Memory B cell (primary cell): ENCODE results near the gene RELN.

Experiments
- ATAC-seq: fragments of 150-1000 bp; cut with Tn5 transposase; 2 replicates; pipeline ENCODE4 v1.10.0; 2021; ENCODE audit warnings: low read depth, mild to moderate bottlenecking, moderate library complexity
- DNase-seq, 2 donors: peaks; one replicate each; pipeline ENCODE4 v3.0.0; 2022; ENCODE audit warnings: low spot score in 2 of 2
- H3K27ac Mint-ChIP-seq: one replicate; pipeline ENCODE4 v1.8.0; 2022; ENCODE audit warnings: mild to moderate bottlenecking, moderate library complexity, mixed read lengths
- H3K27me3 Mint-ChIP-seq: one replicate; pipeline ENCODE4 v1.8.0; 2022; ENCODE audit warnings: mixed read lengths
- H3K36me3 Mint-ChIP-seq: one replicate; pipeline ENCODE4 v1.8.0; 2022; ENCODE audit warnings: mild to moderate bottlenecking, mixed read lengths
- H3K4me1 Mint-ChIP-seq: one replicate; pipeline ENCODE4 v1.8.0; 2022; ENCODE audit warnings: mixed read lengths
- H3K4me3 Mint-ChIP-seq: one replicate; pipeline ENCODE4 v1.8.0; 2022; ENCODE audit warnings: mild to moderate bottlenecking, moderate library complexity, mixed read lengths
- H3K9me3 Mint-ChIP-seq: one replicate; pipeline ENCODE4 v1.8.0; 2022; ENCODE audit warnings: mixed read lengths

RELN gene

DNA sequence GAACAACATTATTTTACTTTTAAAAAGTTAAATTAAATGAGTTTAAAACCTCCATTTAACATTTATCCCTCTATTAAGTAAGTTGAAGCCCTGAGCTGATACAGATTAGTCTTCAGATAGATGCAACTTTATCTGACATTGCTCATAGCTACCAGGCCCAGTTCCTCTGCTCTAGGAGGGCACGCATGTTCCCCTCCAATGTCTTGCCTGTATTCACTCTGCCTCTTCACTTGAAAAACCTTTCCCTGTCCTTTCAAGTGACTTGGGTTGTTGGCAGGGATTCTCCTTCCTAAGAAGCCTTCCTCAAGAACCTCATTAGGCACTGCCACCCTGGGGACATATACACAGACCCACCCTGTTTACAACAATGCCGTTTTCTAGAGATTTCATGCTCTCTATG, 270.4 kb downstream of the RELN start:
- H3K36me3 Mint-ChIP-seq = no peaks in the 10 kb centered on the region
- DNase-seq = no peak
- no peaks in the 10 kb centered on the region for H3K9me3 Mint-ChIP-seq
- ATAC-seq = no peak
- H3K27ac Mint-ChIP-seq = no peak overlapping the region
- peaks cover 3% of the 10 kb centered on the region for H3K27me3 Mint-ChIP-seq
- H3K4me3 Mint-ChIP-seq = no peak overlapping the region
- no peaks in the 10 kb centered on the region for H3K4me1 Mint-ChIP-seq

DNA sequence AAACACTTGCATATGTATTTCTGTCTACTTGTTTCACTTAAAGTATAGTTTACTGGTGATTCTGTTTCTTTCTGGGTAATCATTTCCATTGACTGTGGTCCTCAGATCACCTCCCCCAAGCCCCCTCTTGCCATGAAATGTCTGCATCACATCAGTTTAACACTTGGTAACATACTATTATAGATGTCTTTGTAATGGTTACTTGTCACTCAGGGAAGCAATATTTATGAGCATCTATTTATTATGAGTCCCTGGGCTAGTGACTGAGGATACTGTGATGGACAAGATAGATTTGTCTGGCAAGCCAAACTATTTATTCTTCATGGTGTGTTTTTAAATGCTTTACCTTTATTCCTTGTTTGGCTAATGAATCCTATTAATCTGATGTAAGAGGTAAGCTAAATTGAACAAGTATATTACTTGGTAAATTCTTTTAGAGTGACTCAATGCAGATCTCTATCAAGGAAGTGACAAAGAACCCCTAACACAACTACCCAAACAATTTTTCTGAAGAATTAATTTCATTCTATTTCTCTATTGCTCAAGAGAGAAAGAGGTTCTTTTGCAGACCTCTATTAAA, 270.9 kb downstream of the RELN start:
- Mint-ChIP-seq H3K4me3 (no peak overlapping the region), H3K27me3 (peaks cover 3% of the 10 kb centered on the region), H3K36me3 (no peaks in the 10 kb centered on the region), H3K9me3 (no peaks in the 10 kb centered on the region), H3K27ac (no peak overlapping the region), H3K4me1 (no peaks in the 10 kb centered on the region)
- DNase-seq (no peak), ATAC-seq (no peak)

DNA sequence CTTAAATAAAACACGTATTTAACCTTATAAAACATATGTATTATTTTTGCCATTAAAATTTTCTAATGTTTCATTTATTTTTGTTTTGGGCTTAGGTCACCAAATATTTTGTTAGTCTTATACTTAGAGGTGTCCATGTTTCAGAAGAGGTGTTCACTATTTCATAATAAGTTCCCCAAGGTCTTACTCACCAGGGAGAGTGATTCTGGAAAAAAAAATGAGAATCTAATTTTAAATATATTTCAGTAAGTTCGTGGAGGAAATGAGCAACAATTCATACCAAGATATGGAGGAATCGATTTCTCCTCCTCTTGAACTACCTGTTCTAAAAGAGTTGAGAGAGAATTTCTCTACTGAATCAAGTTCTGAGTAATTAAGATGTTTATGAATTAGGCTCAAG, 271.9 kb downstream of the RELN start:
- H3K27me3 Mint-ChIP-seq = peaks cover 3% of the 10 kb centered on the region
- no peak overlapping the region for H3K27ac Mint-ChIP-seq
- DNase-seq (no peak), ATAC-seq (no peak)
- H3K36me3 Mint-ChIP-seq = no peaks in the 10 kb centered on the region
- no peaks in the 10 kb centered on the region for H3K9me3 Mint-ChIP-seq
- no peaks in the 10 kb centered on the region for H3K4me1 Mint-ChIP-seq
- H3K4me3 Mint-ChIP-seq = no peak overlapping the region

DNA sequence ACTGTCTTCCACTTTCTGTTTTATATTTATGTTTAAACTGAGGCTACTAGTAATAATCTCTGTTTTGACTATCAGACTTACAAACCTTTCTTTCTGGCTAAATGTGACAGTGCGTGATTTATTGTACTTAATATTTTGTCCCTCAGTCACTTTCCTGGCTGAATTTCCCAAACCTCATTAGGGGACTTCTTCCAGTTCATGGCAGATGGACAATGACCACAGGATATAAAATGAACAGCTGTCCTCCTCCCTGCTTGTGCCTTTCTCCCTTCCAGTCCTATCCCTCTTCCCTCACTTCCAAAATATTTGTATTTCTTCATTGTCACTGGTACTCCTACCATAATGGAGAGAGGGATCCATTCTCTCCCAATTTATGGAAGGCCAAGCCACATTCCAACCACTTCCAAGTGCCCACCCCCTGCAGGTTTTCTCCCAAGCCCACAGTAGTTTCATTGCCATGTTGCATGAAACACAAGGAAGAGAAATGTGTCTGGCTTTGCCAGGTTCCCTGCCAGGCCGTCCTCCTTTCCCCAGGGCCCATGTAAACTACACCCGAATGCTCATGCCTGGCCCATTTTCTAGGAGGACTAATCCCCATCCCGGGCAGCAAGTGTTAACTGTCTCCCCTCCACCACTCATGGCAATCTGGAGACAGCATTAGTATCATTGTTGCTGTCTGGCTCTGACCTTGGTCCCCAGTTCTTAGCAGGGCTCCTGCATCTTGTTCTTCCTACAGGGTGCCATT, 273.9 kb downstream of the RELN start:
- peaks cover 2% of the 10 kb centered on the region for H3K27me3 Mint-ChIP-seq
- ATAC-seq = no peak
- no peak for DNase-seq
- H3K4me1 Mint-ChIP-seq = no peaks in the 10 kb centered on the region
- no peaks in the 10 kb centered on the region for H3K36me3 Mint-ChIP-seq
- H3K27ac Mint-ChIP-seq = no peak overlapping the region
- no peak overlapping the region for H3K4me3 Mint-ChIP-seq
- no peaks in the 10 kb centered on the region for H3K9me3 Mint-ChIP-seq

DNA sequence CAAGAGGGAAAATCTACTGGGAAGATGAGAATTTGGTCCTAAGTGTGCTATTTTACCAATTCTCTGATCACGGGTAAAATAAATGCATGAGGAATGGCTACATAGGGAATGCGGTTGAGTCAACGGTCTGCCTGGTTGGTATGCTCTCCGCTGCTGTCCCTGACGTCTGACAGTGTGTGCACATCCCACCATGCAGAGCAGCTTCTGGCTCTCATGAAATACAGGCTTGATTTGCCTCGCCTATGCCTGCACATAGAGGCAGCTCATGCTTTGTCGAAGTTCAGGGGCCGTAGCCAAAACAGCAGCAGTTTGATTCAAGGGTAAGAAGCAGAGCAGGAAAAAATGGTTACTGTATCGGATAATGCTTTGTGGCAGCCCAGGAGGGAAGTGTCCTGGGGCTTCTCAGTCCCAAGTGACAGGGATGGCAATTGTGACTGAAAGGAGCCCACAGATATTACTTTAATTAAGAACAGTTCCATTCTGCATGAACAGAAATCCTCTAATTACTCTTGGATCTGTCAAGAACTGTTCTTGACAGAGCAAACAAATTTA, 275.0 kb downstream of the RELN start:
- Mint-ChIP-seq H3K4me1 (no peaks in the 10 kb centered on the region), H3K27ac (no peak overlapping the region), H3K27me3 (peaks cover 2% of the 10 kb centered on the region), H3K36me3 (no peaks in the 10 kb centered on the region), H3K9me3 (no peaks in the 10 kb centered on the region), H3K4me3 (no peak overlapping the region)
- DNase-seq = no peak
- ATAC-seq = no peak

DNA sequence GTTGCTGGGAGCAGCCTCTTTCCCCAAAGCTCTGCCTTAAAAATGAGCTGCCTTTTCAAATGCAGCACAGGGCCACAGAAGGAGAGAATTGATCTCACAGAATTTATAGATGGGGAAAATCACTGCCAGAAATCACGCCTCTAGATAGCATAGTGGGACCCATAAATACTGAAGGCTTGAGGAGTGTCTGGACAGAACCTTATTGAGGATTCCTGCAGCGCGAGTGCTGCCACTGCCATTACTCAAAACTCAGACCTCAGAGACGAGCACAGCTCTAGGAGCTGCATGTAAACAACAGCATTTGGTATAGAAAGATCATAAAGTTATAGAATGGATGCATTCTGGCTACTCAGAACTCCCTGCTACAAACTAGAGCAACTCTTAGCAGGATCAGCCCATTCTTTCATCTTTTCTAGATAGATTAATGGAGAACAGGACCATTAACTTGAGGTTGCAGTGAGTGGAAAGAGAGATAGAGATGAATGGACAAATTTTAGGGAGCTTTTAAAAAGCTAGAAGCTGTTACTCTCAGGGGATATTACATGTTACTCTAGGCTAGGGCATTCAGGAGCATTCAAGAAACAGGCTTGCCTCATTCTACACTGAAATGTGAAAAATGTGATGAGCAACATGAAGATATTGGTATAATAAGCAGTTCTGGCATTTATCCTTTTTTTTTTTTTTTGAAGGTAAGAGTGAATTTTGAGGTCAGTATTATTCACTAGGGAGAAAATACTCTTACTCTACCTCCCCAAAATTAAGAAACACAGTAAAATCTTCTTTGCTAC, 276.3 kb downstream of the RELN start:
- ATAC-seq (no peak), DNase-seq (no peak)
- no peaks in the 10 kb centered on the region for H3K36me3 Mint-ChIP-seq
- no peak overlapping the region for H3K27ac Mint-ChIP-seq
- H3K4me3 Mint-ChIP-seq = no peak overlapping the region
- H3K4me1 Mint-ChIP-seq = no peaks in the 10 kb centered on the region
- peaks cover 2% of the 10 kb centered on the region for H3K27me3 Mint-ChIP-seq
- H3K9me3 Mint-ChIP-seq = no peaks in the 10 kb centered on the region

DNA sequence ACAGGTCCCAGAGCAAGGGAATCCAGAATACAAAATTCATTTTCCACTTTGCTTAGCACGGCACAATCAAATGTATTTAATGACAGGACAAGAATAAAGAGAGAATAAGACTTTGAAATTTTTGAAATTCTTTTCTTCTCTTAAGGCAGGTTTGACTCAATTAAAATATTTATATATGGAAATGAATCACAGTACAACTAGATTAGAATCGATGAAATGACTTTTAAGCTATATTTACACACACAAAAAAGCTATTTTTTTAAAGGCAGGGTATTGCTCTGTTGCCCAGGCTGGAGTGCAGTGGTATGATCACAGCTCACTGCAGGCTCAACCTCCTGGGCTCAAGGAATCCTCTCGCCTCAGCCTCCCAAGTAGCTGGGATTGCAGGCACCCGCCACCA, 278.0 kb downstream of the RELN start:
- DNase-seq = no peak
- no peaks in the 10 kb centered on the region for H3K9me3 Mint-ChIP-seq

DNA sequence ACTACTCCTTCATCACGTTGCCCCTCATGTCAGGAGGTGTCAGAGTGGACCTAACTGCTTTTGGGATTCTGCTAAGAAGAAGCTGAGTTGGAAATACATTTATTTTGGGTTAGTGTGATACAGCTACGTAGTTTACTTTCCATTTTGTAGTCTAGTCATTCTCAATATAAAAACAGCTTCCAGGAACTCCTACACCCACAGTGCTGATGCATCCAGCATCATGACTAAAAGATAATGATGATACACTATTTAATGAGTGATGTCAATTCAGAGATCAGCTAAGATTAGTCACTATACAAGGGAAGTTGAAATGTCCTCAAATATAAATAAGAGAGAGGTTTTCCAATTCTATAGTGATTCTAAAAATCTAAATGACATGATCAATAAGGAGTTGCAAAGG, 279.2 kb downstream of the RELN start:
- H3K4me3 Mint-ChIP-seq = no peak overlapping the region
- no peaks in the 10 kb centered on the region for H3K4me1 Mint-ChIP-seq
- no peaks in the 10 kb centered on the region for H3K27me3 Mint-ChIP-seq
- H3K27ac Mint-ChIP-seq = no peak overlapping the region
- H3K9me3 Mint-ChIP-seq = no peaks in the 10 kb centered on the region
- DNase-seq = no peak
- H3K36me3 Mint-ChIP-seq = no peaks in the 10 kb centered on the region
- no peak for ATAC-seq

More for the DNA sequence above, 278.0 kb downstream of the RELN start:
- Mint-ChIP-seq H3K27ac (no peak overlapping the region), H3K36me3 (no peaks in the 10 kb centered on the region), H3K4me1 (no peaks in the 10 kb centered on the region), H3K4me3 (no peak overlapping the region), H3K27me3 (peaks cover 2% of the 10 kb centered on the region)
- no peak for ATAC-seq

DNA sequence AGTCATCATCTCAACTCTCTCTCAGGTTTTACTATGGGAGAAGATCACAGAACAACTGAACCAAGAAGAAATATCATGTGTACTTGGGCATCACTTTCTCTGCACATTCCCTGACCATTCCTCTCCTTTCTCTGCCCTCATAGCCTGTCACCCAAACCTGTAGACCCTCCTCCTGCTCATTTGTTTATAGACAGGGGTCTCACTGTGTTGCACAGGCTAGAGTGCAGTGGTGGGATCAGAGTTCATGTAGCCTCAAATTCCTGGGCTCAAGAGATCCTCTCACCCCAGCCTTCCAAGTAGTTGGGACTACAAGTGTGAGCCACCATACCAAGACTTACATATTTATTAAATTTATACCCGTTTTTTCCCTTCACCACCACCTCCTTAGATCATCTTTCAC, 282.7 kb downstream of the RELN start:
- ATAC-seq = no peak
- H3K27ac Mint-ChIP-seq = no peak overlapping the region

DNA sequence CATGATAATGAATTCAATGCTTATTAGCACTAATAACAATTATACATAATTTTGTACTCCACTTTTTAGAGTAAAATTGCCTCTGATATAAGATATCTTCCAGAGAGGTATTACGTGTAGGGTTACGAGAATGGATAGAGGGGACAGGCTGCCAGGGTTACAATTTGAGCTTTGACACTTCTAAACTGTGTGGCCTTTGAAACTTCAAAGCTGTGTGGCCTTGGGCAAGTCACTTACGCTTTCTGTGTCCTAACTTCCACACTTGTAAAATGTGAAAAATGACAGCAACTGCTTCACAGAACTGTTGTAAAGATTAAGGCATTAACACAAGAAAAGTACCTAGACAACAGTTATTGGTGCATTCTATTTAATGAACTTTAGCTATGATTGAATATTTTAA, 283.9 kb downstream of the RELN start:
- no peaks in the 10 kb centered on the region for H3K9me3 Mint-ChIP-seq
- H3K4me3 Mint-ChIP-seq = no peak overlapping the region
- H3K27ac Mint-ChIP-seq = no peak overlapping the region
- H3K27me3 Mint-ChIP-seq = no peaks in the 10 kb centered on the region
- DNase-seq (no peak), ATAC-seq (no peak)
- no peaks in the 10 kb centered on the region for H3K4me1 Mint-ChIP-seq
- no peaks in the 10 kb centered on the region for H3K36me3 Mint-ChIP-seq

More for the DNA sequence above, 282.7 kb downstream of the RELN start:
- Mint-ChIP-seq H3K4me3 (no peak overlapping the region), H3K4me1 (no peaks in the 10 kb centered on the region), H3K27me3 (no peaks in the 10 kb centered on the region), H3K9me3 (no peaks in the 10 kb centered on the region), H3K36me3 (no peaks in the 10 kb centered on the region)
- no peak for DNase-seq

DNA sequence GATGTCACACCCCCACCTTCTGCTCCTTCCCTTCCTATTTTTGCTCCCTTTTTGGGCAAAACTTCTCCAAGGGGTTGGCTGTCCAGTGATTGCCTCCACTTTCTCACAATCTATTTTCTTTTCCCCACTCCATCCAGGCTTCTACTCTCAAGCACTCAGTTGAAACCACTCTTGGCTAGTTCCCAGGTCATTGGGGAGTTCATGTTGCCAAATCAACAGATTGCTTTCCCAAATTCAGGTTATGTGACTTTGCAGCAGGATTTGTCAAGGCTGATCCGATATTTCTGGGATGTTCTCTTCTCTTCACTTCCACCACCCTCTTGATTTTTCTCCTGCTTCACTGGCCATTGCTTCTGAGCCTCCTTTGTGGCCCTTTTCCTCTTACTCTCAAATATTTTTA, 284.8 kb downstream of the RELN start:
- DNase-seq (no peak), ATAC-seq (no peak)
- Mint-ChIP-seq H3K27ac (no peak overlapping the region), H3K27me3 (no peaks in the 10 kb centered on the region), H3K4me1 (no peaks in the 10 kb centered on the region), H3K36me3 (no peaks in the 10 kb centered on the region), H3K9me3 (no peaks in the 10 kb centered on the region), H3K4me3 (no peak overlapping the region)

DNA sequence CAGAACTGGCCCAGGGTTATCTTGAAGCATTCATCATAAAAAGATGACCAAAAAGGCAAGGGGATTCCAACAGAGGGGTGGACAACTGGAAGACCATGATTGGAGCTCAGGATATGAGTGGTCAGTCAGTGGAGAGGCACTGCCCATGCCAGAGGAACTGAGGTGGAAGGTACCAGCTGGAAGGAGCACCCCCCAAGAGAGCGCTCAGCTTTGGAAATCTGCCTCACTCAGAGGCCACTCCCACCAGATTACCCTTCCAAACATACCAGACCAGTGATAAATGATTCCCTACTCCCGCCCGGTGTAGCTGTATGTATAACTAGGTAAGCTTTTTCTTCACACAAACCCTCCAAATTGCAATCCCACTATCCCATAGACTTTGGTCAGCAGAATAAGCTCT, 286.5 kb downstream of the RELN start:
- Mint-ChIP-seq H3K4me3 (no peak overlapping the region), H3K36me3 (no peaks in the 10 kb centered on the region), H3K4me1 (no peaks in the 10 kb centered on the region), H3K9me3 (no peaks in the 10 kb centered on the region), H3K27ac (no peak overlapping the region), H3K27me3 (no peaks in the 10 kb centered on the region)
- ATAC-seq (no peak), DNase-seq (no peak)

DNA sequence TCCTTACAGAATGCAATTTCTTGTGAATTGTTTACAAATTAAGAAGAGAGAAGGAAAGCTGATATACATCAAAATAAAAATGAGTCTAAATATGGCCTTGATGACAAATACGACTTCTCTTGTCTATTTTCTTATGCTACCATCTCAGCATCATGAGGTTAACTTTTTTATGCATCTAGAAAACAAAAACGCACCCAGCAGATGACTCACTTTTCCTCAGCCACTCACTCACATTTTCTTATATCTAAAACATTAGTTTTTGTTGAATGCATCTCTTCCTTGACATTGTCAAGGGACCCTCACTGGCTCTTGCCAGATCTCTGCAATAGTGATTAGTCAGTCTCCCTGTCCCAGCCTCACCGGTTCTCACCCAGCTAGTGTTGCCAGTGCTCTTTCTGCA, 287.0 kb downstream of the RELN start:
- Mint-ChIP-seq H3K9me3 (no peaks in the 10 kb centered on the region), H3K4me3 (no peak overlapping the region), H3K36me3 (no peaks in the 10 kb centered on the region), H3K27me3 (no peaks in the 10 kb centered on the region), H3K27ac (no peak overlapping the region), H3K4me1 (no peaks in the 10 kb centered on the region)
- ATAC-seq (no peak), DNase-seq (no peak)

DNA sequence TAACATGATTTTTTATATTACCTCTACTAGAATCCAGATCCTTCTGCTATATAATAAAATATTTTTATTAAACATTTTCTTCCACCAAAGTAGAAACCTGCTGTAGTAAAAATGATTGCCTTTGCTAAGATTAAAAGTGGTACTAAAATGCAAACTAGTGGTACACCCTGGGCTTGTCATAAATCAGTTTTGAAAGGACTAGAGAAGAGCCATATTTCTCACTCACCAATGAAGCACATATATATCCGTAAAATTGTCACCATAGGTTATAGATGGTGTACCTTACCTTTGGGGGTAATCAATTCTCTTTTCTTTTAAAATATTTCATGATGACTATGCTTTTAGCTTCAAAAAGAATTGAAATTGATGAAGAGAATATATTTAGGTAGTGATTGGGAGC, 290.4 kb downstream of the RELN start:
- Mint-ChIP-seq H3K9me3 (peaks cover 2% of the 10 kb centered on the region), H3K4me1 (no peaks in the 10 kb centered on the region), H3K36me3 (no peaks in the 10 kb centered on the region), H3K4me3 (no peak overlapping the region), H3K27me3 (no peaks in the 10 kb centered on the region), H3K27ac (no peak overlapping the region)
- DNase-seq (no peak), ATAC-seq (no peak)
